Nephron progenitor cell (in vitro differentiated cells): Measurements from ENCODE around the gene SP3.

Source experiments
- DNase-seq: peaks from one replicate; pipeline ENCODE4 v3.0.0; 2021
- H3K27ac Mint-ChIP-seq: 2 replicates; pipeline ENCODE4 v1.8.0; 2021; ENCODE audit warnings: mild to moderate bottlenecking, moderate library complexity, mixed read lengths
- H3K27me3 Mint-ChIP-seq: 2 replicates; pipeline ENCODE4 v1.8.0; 2021; ENCODE audit warnings: mild to moderate bottlenecking, low read depth, mixed read lengths; ENCODE audit not compliant: poor library complexity
- H3K36me3 Mint-ChIP-seq: 2 replicates; pipeline ENCODE4 v1.8.0; 2021; ENCODE audit warnings: low read depth, mixed read lengths
- H3K4me1 Mint-ChIP-seq: 2 replicates; pipeline ENCODE4 v1.8.0; 2021; ENCODE audit warnings: mixed read lengths
- H3K4me3 Mint-ChIP-seq: 2 replicates; pipeline ENCODE4 v1.8.0; 2021; ENCODE audit warnings: mild to moderate bottlenecking, moderate library complexity, mixed read lengths
- H3K9me3 Mint-ChIP-seq: 2 replicates; pipeline ENCODE4 v1.8.0; 2021; ENCODE audit warnings: mild to moderate bottlenecking, moderate library complexity, mixed read lengths
- TF ChIP-seq, protein P1 (sequence below): fragments of 200-600 bp; sonication (generic); IDR thresholded peaks from 2 replicates; pipeline ENCODE4 v1.5.0; 2021; ENCODE audit warnings: antibody characterized with exemption

Gene SP3

DNA sequence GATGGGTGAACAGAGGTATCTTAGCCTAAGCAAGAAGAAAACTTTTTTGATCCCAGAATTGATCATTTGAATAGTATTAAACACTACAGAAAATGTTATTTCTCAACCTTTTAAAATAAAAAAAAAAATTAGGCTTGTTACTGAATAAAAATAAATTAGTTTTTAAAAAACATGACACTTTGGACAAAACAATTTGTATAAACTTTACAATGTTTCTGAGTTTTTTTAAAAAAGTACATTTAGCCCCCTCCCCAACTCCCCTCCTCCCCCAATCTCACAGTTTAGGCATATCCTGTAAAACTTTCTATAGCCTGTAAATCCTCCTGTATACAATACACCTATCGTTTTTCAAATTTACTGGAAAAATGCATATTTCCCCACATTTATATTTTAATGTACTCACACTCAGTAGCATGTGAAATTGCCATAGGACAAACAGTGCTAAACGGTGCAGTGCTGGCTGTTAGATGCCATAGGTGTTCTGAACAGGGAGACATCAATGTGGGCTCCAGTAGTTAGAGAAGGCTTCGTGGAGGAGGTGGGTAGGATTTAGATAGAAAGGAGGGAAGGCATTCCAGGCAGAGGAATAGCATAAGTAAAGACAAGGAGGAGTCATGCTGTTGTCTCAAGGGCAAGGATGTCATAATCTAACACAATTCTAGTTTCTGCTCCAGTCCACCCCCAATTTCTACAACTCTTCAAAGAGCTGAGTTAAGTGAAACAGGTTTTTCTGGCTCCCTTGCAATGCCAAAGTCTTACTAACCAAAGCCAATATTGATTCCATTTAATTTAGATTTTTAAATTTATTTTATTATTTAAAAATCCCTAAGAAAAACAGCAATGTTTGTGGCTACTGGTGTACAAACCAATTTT, 50.9 kb downstream of the SP3 start:
- TF ChIP-seq, protein P1, sequence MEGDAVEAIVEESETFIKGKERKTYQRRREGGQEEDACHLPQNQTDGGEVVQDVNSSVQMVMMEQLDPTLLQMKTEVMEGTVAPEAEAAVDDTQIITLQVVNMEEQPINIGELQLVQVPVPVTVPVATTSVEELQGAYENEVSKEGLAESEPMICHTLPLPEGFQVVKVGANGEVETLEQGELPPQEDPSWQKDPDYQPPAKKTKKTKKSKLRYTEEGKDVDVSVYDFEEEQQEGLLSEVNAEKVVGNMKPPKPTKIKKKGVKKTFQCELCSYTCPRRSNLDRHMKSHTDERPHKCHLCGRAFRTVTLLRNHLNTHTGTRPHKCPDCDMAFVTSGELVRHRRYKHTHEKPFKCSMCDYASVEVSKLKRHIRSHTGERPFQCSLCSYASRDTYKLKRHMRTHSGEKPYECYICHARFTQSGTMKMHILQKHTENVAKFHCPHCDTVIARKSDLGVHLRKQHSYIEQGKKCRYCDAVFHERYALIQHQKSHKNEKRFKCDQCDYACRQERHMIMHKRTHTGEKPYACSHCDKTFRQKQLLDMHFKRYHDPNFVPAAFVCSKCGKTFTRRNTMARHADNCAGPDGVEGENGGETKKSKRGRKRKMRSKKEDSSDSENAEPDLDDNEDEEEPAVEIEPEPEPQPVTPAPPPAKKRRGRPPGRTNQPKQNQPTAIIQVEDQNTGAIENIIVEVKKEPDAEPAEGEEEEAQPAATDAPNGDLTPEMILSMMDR, result no peak
- no peak overlapping the region for H3K4me3 Mint-ChIP-seq
- H3K36me3 Mint-ChIP-seq, result peaks cover 69% of the 10 kb centered on the region
- peak overlapping the region; percentile 21 for H3K27ac Mint-ChIP-seq
- H3K27me3 Mint-ChIP-seq, result no peaks in the 10 kb centered on the region
- H3K4me1 Mint-ChIP-seq, result no peaks in the 10 kb centered on the region
- DNase-seq, result no peak
- no peaks in the 10 kb centered on the region for H3K9me3 Mint-ChIP-seq

DNA sequence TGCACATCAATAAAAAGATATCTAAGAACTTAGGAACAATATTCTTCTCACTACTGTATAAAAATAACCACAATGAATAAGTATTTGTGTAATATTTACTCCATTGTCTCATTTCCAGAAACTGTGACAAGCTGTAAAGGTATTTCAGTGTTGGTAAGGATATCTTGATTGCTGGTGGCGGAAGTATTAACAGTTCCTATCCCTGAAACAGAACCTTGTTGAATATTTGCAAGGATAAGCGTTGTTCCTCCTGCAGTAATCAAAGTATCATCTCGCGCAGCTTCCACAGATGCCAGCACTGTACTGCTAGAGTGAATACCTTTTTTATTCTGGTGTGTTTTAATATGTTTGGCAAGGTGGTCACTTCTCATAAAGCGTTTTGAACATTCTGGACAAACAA, 55.3 kb downstream of the SP3 start:
- no peaks in the 10 kb centered on the region for H3K27me3 Mint-ChIP-seq
- H3K36me3 Mint-ChIP-seq, result peaks cover 78% of the 10 kb centered on the region
- H3K9me3 Mint-ChIP-seq, result no peaks in the 10 kb centered on the region
- H3K4me3 Mint-ChIP-seq, result no peak overlapping the region
- TF ChIP-seq, protein P1, result no peak
- no peaks in the 10 kb centered on the region for H3K4me1 Mint-ChIP-seq
- DNase-seq, result no peak
- no peak overlapping the region for H3K27ac Mint-ChIP-seq

DNA sequence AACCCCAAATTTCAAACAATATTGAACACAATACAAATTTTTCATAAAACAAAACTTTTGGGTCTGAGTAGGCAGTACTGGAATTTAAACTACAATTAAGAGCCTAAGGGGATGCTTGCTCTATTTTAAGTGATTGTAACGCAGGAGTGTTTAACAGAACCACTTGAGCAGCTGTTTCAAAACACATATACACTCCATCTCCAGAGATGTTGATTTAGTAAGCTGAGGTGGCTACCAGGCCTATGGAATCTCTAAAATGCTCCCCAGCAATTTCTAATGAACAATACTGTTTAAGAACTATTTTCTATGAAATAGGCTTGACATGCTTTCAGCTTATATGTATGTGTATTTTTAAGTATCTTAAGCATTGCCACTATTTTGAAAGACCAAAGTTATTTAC, 58.5 kb downstream of the SP3 start:
- peaks cover 72% of the 10 kb centered on the region for H3K36me3 Mint-ChIP-seq
- H3K4me1 Mint-ChIP-seq, result no peaks in the 10 kb centered on the region
- no peaks in the 10 kb centered on the region for H3K9me3 Mint-ChIP-seq
- no peak overlapping the region for H3K27ac Mint-ChIP-seq
- no peak overlapping the region for H3K4me3 Mint-ChIP-seq
- TF ChIP-seq, protein P1, result no peak
- H3K27me3 Mint-ChIP-seq, result no peaks in the 10 kb centered on the region
- DNase-seq, result no peak

DNA sequence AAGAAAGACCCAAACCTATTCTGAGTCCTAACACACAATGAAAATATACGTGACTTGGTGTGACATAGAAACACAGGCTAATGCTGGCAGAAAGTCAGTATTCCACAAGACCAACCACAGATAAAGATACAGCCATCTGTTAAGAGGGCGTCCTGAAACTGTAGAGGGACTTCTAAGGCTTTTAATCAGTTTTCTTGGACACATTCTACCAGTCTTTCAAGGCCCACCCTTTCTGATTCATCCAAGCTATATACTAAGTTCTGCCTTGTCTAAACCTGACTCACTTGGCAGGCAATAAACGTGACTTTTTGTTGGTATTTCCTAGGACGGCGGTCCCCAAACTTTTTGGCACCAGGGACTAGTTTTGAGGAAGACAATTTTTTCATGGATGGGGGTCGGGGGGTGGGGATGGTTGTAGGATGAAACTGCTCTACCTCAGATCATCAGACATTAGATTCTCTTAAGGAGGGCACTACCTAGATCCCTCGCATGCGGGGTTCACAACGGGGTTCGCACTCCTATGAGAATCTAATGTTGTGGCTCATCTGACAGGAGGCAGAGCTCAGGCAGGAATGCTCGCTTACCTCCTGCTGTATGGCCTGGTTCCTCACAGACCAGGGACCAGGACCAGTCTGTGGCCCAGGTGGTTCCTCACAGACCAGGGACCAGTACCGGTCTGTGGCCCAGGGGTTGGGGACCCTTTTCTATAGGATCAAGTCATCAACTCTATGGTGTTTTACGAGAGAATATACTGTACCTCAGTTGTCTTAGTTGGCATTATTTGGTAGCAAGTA, 61.4 kb downstream of the SP3 start:
- Mint-ChIP-seq H3K27me3 (no peaks in the 10 kb centered on the region), H3K27ac (no peak overlapping the region), H3K36me3 (peaks cover 49% of the 10 kb centered on the region), H3K4me3 (no peak overlapping the region), H3K4me1 (peaks cover 8% of the 10 kb centered on the region), H3K9me3 (no peaks in the 10 kb centered on the region)
- TF ChIP-seq, protein P1, result no peak
- DNase-seq, result no peak

DNA sequence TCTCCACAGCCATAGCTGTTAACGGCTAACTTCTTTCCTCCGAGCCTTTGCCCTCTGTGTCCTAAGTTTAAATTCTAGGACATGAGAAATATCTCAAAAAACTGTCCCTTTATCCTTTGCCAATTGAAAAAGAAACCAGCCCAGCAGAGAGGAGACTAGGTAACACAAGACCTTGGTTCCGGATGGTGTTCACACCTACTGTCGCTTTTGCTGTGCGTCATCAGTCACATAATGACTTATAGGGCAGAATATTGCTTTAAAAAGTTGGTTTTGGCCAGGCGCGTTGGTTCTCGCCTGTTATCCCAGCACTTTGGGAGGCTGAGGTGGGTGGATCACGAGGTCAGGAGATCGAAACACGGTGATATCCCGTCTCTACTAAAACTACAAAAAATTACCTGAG, 66.2 kb downstream of the SP3 start:
- no peaks in the 10 kb centered on the region for H3K27me3 Mint-ChIP-seq
- TF ChIP-seq, protein P1, result no peak
- no peak overlapping the region for H3K4me3 Mint-ChIP-seq
- peaks cover 24% of the 10 kb centered on the region for H3K4me1 Mint-ChIP-seq
- H3K9me3 Mint-ChIP-seq, result no peaks in the 10 kb centered on the region
- no peak for DNase-seq
- H3K27ac Mint-ChIP-seq, result peak overlapping the region; percentile 8
- peaks cover 5% of the 10 kb centered on the region for H3K36me3 Mint-ChIP-seq
